RWPE1 (cell line): ENCODE results near the gene MARCHF3.
A peak's percentile ranks its signal among the peaks of the same experiment; 100 is the strongest.
"Not testable (repeated sequence)": the region's sequence is repeated elsewhere in the genome, so short reads cannot be mapped to it uniquely, and the experiment has no call there.

Source experiments
- CTCF ChIA-PET: fragments of 350-600 bp; sonication (Branson Sonifier 250); formaldehyde crosslinking; extraction: SDS; loops from one replicate; lab custom pipeline; 2021; lab: Yijun Ruan, JAX
- POLR2A ChIA-PET: fragments of 400-600 bp; formaldehyde crosslinking; extraction: SDS; loops from one replicate; lab custom pipeline; 2020; ENCODE audit warnings: antibody characterized with exemption; ENCODE audit not compliant: low non-redundant PET; lab: Yijun Ruan, JAX
- DNase-seq: peaks from one replicate; pipeline ENCODE4 v3.0.0; 2012; ENCODE audit warnings: low spot score
- H3K27ac ChIP-seq: fragments of 450-650 bp; 2 replicates; pipeline ENCODE4 v1.5.1; 2017
- TF ChIP-seq, protein P1 (sequence below): fragments of 450-650 bp; conservative IDR thresholded peaks from 2 replicates; pipeline ENCODE4 v1.5.1; 2017; ENCODE audit warnings: low read depth, mild to moderate bottlenecking

The MARCHF3 gene

DNA sequence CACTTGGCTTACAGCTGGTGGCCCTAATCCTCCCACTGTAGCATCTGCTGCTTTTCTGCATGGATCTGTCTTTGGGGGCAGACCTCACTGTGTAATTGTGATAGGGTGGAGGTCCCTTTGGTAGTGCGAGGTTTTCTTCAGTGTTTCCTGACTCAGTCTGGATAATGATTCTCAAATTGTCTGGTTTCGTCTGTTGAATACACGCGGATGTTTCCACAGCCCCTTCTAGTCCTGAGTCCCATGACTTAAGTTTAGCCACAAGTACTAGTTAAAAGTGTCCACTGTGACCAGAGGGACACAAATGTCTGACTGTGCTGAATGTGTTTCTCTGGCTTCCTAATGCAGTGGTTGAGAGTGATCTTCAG lies 182.9 kb downstream of the MARCHF3 start:
- POLR2A ChIA-PET = no interaction called here
- CTCF ChIA-PET = no interaction called here
- DNase-seq = no peak
- no peak overlapping the region for H3K27ac ChIP-seq
- TF ChIP-seq, protein P1, sequence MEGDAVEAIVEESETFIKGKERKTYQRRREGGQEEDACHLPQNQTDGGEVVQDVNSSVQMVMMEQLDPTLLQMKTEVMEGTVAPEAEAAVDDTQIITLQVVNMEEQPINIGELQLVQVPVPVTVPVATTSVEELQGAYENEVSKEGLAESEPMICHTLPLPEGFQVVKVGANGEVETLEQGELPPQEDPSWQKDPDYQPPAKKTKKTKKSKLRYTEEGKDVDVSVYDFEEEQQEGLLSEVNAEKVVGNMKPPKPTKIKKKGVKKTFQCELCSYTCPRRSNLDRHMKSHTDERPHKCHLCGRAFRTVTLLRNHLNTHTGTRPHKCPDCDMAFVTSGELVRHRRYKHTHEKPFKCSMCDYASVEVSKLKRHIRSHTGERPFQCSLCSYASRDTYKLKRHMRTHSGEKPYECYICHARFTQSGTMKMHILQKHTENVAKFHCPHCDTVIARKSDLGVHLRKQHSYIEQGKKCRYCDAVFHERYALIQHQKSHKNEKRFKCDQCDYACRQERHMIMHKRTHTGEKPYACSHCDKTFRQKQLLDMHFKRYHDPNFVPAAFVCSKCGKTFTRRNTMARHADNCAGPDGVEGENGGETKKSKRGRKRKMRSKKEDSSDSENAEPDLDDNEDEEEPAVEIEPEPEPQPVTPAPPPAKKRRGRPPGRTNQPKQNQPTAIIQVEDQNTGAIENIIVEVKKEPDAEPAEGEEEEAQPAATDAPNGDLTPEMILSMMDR = no peak

DNA sequence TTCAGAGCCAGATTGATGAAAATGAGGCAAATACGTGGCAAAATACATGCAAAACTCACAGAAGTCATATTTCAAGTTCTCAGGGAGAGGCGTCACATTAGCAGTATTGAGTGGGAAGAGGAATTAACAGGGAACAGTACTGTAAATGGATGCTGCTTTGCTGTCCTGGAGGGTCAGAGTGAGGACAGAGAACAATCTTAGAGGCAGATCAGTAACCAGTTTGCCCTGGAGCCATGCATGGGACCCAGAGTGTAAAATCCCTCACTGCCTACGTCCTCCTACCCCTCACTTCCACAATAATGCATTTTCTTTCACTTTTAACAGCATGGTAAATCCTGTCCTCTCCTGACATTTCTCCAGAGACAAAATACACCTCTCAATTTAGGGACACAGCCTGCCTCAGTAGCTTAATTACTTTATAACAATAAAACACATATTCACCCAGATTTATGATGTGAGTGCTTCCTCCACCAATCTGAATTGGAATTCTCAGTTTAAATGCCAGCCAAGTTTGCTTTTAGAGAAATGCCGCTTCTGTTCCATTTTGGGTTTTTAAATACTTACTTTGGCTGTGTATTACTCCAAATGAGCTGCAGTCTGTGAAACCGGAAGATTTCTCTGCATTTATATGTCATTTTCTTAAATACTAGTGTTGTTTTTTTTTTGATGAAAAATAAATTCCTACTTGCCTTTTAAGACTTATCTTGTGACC lies 183.5 kb downstream of the MARCHF3 start:
- DNase-seq = no peak
- H3K27ac ChIP-seq = no peak overlapping the region
- POLR2A ChIA-PET = no interaction called here
- TF ChIP-seq, protein P1 = no peak
- CTCF ChIA-PET = no interaction called here

DNA sequence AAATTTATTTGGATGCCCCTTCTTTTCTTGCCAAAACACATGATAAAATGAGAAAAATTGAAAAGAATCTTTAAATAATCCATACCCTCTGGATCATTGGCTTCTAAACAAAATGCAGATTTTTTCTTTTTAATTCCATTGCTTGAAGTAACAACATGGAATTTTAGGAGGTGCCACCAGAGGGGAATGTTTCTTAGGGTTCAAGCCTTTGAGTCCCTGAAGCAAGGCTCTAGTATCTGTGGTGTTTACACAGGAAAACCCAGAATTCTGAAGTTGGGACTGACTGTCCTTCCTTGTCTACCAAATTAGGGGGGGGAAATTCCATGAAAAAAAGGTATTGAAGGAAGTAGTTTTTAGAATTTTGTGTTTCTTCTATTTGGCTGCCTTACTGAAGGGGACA lies 184.0 kb downstream of the MARCHF3 start:
- ChIA-PET POLR2A (no interaction called here), CTCF (interaction anchor here (0.7 kb wide), 1 partner anchor 28 kb away, joined by 3 read pairs; no protein-coding TSS in a partner anchor)
- H3K27ac ChIP-seq = no peak overlapping the region
- TF ChIP-seq, protein P1 = no peak
- no peak for DNase-seq

DNA sequence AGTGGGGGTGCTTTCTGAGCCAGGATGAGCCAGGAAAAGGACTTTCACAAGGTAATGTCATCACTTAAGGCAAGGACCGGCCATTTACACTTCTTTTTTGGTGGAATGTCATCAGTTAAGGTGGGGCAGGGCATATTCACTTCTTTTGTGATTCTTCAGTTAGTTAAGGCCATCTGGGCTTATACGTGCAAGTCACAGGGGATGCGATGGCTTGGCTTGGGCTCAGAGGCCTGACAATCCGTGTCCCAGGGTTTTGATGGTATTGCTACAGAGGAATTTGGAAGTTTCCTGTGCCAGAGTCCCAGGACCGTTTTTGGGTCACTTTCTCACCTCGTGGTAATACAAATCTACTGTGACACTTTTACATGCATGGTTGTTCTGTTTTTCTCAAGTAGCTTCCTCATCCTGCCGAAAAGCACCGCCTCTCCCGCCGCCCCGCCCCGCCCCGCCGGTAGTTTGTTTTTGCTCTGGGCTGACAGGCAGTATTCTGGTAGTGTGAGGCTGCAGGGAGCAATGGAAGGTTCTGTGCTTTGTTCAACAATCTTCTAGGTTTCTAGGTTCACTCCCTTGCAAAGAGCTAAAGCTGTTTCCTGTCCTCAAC lies 184.8 kb downstream of the MARCHF3 start:
- CTCF ChIA-PET = interaction anchor here (0.5 to 0.7 kb wide), 3 partner anchors 29 to 929 kb away, joined by 3 read pairs; no protein-coding TSS in a partner anchor
- peak overlapping the region; percentile 33; the same call in 1 of the 2 replicates for H3K27ac ChIP-seq
- peak; percentile 34 for DNase-seq
- POLR2A ChIA-PET = interaction anchor here (0.6 kb wide), 1 partner anchor 10 kb away, joined by 3 read pairs; no protein-coding TSS in a partner anchor

GRCh38 chr5:126843375-126843774 lies 187.0 kb downstream of the MARCHF3 start:
- CTCF ChIA-PET, H3K27ac ChIP-seq, DNase-seq: not testable (repeated sequence)
- POLR2A ChIA-PET = interaction anchor here (0.7 kb wide), 1 partner anchor 29 kb away, joined by 3 read pairs; no protein-coding TSS in a partner anchor

DNA sequence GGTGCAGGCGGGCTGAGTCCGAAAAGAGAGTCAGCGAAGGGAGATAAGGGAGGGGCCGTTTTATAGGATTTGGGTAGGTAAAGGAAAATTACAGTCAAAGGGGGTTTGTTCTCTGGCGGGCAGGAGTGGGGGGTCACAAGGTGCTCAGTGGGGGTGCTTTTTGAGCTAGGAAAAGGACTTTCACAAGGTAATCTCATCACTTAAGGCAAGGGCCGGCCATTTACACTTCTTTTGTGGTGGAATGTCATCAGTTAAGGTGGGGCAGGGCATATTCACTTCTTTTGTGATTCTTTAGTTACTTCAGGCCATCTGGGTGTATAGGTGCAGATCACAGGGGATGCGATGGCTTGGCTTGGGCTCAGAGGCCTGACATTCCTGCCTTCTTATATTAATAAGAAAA lies 191.0 kb downstream of the MARCHF3 start:
- DNase-seq, POLR2A ChIA-PET, H3K27ac ChIP-seq: not testable (repeated sequence)
- CTCF ChIA-PET = interaction anchor here (0.7 kb wide), 1 partner anchor 1675 kb away, joined by 3 read pairs; no protein-coding TSS in a partner anchor

GRCh38 chr5:126837906-126838539 lies 192.3 kb downstream of the MARCHF3 start:
- CTCF ChIA-PET = interaction anchor here (0.6 kb wide), 2 partner anchors 440 to 655 kb away, joined by 3 to 4 read pairs; no protein-coding TSS in a partner anchor
- POLR2A ChIA-PET = no interaction called here
- TF ChIP-seq, protein P1 = no peak

More at GRCh38 chr5:126837906-126838539, 192.3 kb downstream of the MARCHF3 start:
- H3K27ac ChIP-seq = no peak overlapping the region
- no peak for DNase-seq
